ENCODE data around the gene STRIP1.

- TF ChIP-seq, protein P1, sequence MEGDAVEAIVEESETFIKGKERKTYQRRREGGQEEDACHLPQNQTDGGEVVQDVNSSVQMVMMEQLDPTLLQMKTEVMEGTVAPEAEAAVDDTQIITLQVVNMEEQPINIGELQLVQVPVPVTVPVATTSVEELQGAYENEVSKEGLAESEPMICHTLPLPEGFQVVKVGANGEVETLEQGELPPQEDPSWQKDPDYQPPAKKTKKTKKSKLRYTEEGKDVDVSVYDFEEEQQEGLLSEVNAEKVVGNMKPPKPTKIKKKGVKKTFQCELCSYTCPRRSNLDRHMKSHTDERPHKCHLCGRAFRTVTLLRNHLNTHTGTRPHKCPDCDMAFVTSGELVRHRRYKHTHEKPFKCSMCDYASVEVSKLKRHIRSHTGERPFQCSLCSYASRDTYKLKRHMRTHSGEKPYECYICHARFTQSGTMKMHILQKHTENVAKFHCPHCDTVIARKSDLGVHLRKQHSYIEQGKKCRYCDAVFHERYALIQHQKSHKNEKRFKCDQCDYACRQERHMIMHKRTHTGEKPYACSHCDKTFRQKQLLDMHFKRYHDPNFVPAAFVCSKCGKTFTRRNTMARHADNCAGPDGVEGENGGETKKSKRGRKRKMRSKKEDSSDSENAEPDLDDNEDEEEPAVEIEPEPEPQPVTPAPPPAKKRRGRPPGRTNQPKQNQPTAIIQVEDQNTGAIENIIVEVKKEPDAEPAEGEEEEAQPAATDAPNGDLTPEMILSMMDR (IDR thresholded peaks at IDR 0.05): no peak
- TF ChIP-seq USF2 (IDR thresholded peaks at IDR 0.05; ENCODE audit: borderline replicate concordance, low read depth, low read length): no peak
- TF ChIP-seq TEAD4 (IDR thresholded peaks at IDR 0.05; ENCODE audit: borderline replicate concordance, insufficient read depth): no peak
- no peak for TF ChIP-seq TCF12 (IDR thresholded peaks at IDR 0.05)
These were observed 39.8 kb upstream of the STRIP1 start for GRCh38 chr1:109994654-109995053.
